ENCODE results near the gene MX2.

MX2 gene

GRCh38 chr21:41363370-41364270 is 1.8 kb downstream of the MX2 start:
- no peak for DNase-seq (ENCODE audit: low read depth in 1 of 2, low spot score in 1 of 2)

- DNase-seq (ENCODE audit: low read depth in 1 of 2, low spot score in 1 of 2), result no peak
Observed at GRCh38 chr21:41364308-41364707, 2.5 kb downstream of the MX2 start.

- DNase-seq (ENCODE audit: low read depth in 1 of 2, low spot score in 1 of 2), result no peak
Observed at GRCh38 chr21:41365377-41366107, 3.7 kb downstream of the MX2 start.

GRCh38 chr21:41366522-41367151 is 4.8 kb downstream of the MX2 start:
- DNase-seq (ENCODE audit: low read depth in 1 of 2, low spot score in 1 of 2), result no peak

- no peak for DNase-seq (ENCODE audit: low read depth in 1 of 2, low spot score in 1 of 2)
Observed at GRCh38 chr21:41367301-41367944, 5.6 kb downstream of the MX2 start.

GRCh38 chr21:41367945-41368734 is 6.3 kb downstream of the MX2 start:
- DNase-seq (ENCODE audit: low read depth in 1 of 2, low spot score in 1 of 2), result no peak

- no peak for DNase-seq (ENCODE audit: low read depth in 1 of 2, low spot score in 1 of 2)
Observed at GRCh38 chr21:41368735-41369104, 6.9 kb downstream of the MX2 start.

- no peak for DNase-seq (ENCODE audit: low read depth in 1 of 2, low spot score in 1 of 2)
Observed at GRCh38 chr21:41369105-41369919, 7.5 kb downstream of the MX2 start.

GRCh38 chr21:41369920-41370839 is 8.4 kb downstream of the MX2 start:
- DNase-seq (ENCODE audit: low read depth in 1 of 2, low spot score in 1 of 2), result no peak

- DNase-seq (ENCODE audit: low read depth in 1 of 2, low spot score in 1 of 2), result no peak
Observed at GRCh38 chr21:41370840-41371684, 9.2 kb downstream of the MX2 start.

GRCh38 chr21:41371685-41372030 is 9.8 kb downstream of the MX2 start:
- no peak for DNase-seq (ENCODE audit: low read depth in 1 of 2, low spot score in 1 of 2)

- DNase-seq (ENCODE audit: low read depth in 1 of 2, low spot score in 1 of 2), result no peak
Observed at GRCh38 chr21:41373253-41373652, 11.4 kb downstream of the MX2 start.

- DNase-seq (ENCODE audit: low read depth in 1 of 2, low spot score in 1 of 2), result no peak
Observed at GRCh38 chr21:41373763-41374162, 11.9 kb downstream of the MX2 start.

- DNase-seq (ENCODE audit: low read depth in 1 of 2, low spot score in 1 of 2), result no peak
Observed at GRCh38 chr21:41374177-41374712, 12.4 kb downstream of the MX2 start.

GRCh38 chr21:41374867-41375533 is 13.2 kb downstream of the MX2 start:
- DNase-seq (ENCODE audit: low read depth in 1 of 2, low spot score in 1 of 2), result no peak

GRCh38 chr21:41375875-41376274 is 14.0 kb downstream of the MX2 start:
- DNase-seq (ENCODE audit: low read depth in 1 of 2, low spot score in 1 of 2), result no peak

GRCh38 chr21:41377715-41378114 is 15.9 kb downstream of the MX2 start:
- DNase-seq (ENCODE audit: low read depth in 1 of 2, low spot score in 1 of 2), result no peak

Data from activated CD4-positive, alpha-beta T cell treated with anti-CD3 and anti-CD28 coated beads, Interleukin-2, amount 50 U/mL, for 24 hours (primary cell).